CD4-positive, alpha-beta T cell treated with Interleukin-2 at 100 ng/mL for 4 hours (primary cell): ENCODE measurements around the gene RNF166.

ENCODE experiments used
- DNase-seq: peaks from one replicate; pipeline ENCODE4 v3.0.0-alpha.2; 2020; ENCODE audit warnings: low spot score

RNF166 gene

GRCh38 chr16:88739139-88739976 lies 33.1 kb upstream of the RNF166 start:
- no peak for DNase-seq

DNA sequence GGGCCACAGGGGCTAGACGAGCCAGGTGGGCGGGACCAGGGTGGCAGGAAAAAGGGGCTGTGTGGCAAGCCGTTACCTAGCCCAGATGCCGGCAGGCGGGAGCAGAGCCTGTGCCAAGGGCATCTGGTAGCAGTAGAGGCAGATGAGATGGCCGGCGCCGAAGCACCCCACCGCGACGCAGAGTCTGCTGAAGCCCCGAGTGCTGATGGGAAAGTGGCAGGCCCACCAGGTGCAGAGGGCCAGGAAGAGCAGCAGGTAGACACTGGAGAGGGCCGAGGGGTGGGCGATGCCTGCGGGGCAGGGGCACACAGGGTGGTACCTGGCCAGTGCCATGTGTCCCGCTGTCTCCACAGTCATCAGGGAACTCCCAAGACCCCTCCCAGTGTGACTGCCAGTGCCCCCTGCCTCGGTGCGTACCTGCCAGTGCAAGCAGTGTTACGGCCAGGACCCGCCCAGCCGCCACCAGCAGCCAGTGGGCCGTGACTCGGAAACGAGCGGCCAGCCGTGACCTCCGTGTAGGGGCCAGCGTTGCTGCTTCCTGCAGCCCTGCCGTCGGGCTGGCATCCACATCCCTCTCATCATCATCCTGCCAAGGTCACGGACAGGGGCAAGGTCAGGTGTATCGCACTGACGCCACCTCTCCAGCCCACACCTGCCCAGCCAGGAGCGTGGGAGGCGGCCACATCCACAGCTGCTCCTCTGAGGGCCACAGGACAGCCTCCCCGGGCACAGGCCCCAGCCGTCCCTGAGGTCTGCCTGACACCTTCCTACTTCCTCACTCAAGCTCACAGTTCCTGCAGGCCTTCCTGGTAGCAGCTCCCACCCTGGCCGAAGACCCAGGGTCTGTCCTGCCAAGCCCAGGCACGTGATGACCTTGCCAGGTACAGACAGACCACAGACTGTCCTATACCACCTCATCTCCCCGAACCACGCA lies 32.2 kb upstream of the RNF166 start:
- DNase-seq, result no peak

DNA sequence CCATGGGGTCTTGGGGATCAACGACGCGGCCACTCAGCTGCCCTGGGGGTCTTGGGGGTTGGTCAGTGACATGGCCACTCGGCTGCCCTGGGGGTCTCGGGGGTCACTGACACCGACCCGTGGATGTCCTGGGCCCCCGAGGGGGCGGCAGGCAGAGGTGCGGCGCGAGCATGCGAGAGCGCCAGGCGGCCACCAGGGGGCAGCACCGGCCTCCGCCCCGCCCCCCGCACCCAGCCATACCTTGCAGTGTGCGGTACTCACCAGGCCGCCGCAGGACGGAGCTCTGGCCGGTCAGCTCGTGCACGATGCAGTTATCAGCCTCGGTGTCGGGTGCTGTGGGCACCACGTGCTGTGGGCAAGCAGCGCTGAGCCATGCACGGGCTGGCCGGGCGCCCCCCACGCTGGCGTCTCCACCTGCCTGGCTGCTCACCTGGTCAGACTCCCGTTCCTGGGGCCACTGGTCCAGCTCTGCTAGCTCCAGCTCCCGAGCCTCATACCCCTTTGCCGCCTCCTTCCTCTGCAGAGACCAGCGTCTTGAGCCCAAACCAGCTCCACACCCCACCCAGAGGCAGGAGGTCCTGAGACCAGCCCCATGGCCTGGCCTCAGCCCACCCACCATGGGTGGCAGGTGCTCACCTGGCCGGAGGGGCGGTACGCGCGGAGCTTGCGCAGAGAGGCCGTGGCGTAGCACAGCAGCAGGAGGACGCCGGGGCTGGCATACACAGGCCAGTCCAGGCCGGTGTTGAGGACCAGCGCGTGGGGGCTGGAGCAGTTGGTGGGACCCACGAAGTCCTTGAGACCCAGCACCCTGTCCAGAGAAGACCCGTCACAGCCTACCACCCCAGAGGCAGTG lies 31.3 kb upstream of the RNF166 start:
- DNase-seq, result peak; percentile 71

GRCh38 chr16:88736496-88736895 lies 30.3 kb upstream of the RNF166 start:
- no peak for DNase-seq

DNA sequence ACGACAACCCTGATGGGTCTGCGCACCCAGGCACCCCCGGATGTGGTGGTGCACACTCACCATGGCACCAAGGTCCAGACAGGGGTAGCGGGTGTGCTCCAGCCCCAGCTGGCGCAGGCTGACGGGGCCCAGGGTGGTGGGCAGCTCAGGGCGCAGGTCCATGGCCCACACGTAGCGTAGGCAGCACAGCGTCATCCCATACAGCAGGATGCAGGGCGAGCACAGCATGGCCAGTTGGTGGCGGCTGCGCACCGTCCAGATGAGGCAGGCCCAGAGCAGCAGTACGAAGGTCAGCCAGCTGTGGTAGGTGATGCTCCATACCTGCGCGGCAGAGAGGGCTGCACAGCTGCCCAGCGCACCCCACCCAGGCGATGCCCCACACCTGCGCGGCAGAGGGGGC lies 29.9 kb upstream of the RNF166 start:
- DNase-seq, result no peak

- DNase-seq, result no peak
Measured at GRCh38 chr16:88735616-88736015, 29.4 kb upstream of the RNF166 start.

DNA sequence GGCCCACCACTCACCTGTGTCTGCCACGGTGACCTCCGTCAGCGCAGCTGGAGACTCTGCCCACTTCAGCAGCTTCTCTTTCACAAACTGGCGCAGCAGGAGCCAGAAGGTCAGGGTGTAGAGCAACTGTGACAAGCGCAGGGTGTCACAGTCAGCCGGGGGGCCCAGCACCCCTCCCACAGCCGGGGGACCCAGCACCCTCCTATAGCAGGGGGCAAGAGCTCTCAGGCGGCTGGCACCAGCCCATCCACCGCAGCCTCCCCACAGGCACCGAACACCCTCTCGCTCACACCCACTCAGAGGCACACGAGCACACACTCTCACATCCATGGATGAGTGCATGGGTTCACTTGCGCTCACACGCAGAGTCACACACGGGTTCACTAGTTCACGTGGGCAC lies 28.9 kb upstream of the RNF166 start:
- no peak for DNase-seq

DNA sequence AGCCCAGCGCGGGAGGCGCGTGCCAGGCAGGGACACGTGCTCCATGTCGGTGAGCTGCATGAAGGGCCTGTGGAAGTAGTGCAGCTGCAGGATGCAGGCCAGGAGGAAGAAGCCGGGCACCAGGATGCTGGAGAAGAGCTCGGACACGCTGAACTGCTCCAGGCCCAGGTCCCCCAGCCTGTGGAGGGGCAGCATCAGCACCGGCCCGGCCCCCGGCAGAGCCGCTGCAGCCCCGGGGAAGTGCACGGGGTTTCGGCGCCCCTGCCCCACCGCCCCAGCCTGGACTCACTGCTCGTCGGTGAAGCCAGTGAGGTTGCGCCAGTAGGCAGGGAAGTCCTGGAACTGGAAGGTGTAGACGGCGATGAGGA lies 28.1 kb upstream of the RNF166 start:
- DNase-seq, result no peak

DNA sequence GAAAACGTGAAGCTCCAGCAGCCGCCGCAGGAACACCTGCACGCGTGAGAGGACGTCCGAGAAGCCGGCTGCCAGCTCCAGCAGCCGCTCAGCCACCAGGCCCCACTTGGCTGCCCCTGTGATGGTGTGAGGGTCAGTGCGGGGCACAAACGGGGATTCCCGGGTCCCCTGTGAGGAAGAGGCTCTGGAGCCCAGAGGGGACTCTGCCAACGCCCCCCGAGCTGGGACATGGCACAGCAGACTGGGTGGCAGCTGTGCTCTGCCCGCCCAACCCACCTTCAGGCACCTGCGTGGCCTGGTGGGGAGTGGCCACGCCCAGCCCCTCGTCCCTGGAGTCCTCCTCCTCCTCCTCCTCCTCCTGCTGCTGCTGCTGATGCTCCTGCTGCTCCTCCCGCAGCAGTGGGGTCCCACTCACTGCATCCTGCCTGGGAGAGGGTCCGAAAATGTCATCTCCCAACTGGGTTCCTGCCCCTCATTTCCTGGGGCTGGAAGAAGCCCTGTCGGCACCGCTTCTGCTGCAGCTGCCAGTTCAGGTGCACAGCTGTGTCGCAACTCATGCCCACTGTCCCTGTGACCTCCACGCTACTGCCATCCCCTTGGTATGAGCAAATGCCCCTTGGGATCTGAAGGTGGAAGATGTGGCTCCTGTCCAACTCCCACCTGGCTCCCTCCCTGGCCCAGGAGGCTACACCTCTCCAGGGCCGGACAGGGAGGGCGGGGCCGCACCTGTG lies 27.6 kb upstream of the RNF166 start:
- no peak for DNase-seq

- no peak for DNase-seq
Measured at GRCh38 chr16:88732961-88733294, 26.7 kb upstream of the RNF166 start.

GRCh38 chr16:88732172-88732960 lies 26.2 kb upstream of the RNF166 start:
- no peak for DNase-seq

DNA sequence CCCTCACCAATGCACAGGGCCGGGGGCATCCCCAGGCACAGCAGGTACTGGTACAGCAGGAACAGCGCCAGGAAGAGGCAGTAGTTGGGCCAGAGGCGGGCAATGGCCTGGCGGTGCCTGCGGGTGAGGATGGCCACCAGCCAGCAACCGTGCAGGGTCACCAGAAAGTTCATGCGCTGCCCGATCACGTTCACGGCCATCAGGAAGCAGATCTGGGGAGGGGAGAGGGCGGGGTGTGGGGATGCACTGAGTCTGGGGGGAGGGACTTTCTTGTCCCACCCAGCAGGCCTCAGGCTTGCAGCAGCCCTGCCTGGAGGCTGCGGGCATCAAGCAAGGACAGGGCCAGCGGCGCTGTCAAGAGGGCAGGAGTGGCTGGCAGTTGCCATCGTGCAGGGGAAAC lies 25.5 kb upstream of the RNF166 start:
- no peak for DNase-seq

DNA sequence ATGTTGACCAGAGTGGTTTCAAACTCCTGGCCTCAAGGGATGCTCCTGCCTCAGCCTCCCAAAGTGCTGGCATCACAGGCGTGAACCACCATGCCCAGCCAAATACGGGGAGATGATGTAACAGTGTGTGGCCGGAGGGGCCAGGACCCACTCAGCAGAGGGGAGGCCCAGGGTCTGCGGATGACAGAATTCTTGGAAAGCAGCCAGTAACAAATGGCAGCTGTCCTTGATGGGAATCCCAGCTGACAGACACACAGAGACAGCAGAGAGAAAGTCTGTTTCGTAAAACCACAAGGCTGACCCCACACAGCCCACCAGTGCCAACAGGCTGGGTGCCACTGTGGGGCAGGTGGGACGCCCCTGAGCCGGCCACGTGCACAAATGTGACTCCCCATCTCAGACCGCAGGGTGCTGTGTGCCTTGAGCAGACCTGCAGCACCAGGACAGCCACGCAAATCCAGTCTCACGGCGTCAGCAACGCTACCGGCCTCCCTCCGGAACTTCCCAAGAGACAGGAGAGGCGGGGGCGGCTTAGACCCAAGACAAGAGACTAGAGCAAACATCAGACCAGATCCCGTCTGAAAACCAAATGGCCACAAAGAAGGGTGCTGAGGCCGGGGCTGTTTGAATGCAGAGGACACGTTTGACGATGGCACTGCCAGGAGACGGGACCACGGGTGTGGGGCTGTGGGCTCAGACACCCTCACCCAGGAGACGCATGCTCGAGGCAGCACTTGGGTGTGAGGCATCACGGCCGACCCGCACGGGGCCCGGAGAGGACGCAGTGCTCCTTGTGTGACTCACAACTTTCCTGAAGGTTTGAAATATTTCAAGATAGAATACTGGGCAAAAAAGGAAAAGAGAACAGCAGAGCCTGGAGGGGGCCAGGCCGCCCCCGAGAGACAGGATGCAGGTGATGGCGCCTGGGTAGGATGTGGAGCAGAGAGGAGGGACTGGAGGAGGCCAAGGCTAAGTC lies 24.7 kb upstream of the RNF166 start:
- no peak for DNase-seq

- DNase-seq, result no peak
Measured at GRCh38 chr16:88727871-88728270, 21.7 kb upstream of the RNF166 start.

DNA sequence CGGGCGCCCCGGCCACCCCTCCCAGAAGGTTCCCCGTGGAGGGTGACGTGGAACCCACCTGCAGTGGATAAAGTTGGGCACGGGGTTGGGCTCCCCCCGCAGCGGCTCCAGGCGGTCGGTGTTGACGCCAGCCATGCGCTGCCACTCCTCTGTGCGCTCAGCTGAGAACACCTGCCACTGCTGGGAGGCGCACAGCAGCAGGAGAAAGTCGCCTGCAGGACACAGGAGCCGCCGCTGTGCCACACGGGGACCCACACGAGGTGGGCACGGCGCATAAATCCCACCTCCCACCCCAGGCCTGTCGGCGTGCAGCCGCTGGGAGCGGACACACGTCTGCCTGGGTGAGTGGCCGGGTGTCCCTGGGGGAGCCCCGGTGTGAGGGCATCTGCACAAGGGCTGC lies 20.8 kb upstream of the RNF166 start:
- no peak for DNase-seq

- DNase-seq, result no peak
Measured at GRCh38 chr16:88726408-88726749, 20.2 kb upstream of the RNF166 start.

GRCh38 chr16:88725609-88726407 lies 19.6 kb upstream of the RNF166 start:
- no peak for DNase-seq

DNA sequence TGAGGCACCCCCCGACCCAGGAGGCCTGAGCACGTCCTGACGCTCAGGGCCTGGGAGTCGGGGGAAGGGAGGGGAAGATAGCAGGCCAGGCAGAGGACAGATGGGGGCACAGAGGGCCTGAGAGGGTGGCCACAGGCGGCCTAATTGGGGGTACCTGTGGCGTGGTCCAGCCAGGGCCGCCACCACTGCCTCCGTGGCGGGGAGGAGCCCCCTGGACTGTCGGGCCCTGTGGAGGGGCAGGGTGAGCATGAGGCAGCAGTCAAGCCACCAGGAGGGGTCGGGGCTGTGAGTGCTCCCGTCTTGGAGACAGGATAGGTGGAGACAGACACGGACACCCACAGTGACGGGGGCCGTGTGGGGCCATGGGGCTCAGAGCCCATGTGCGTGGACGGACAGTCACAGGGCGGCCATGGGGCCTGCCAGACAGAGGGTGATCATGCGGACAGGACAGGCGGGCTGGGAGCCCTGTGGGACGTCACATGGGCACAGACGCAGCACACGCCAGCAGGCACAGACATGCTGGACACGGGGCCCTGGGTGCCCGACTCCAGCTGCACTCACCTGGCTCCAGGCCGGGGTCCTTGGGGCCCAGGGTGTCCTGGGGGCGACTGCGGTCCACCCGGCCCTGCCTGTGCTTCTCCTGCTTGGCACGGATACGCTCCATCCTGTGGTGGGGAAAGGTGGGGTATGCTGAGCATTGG lies 18.8 kb upstream of the RNF166 start:
- DNase-seq, result no peak
